ENCODE measurements around the gene INTS7. TPM values are rescaled to one million over a fixed set of nuclear protein-coding genes. Genes with fewer than 3 reads are reported as not detected.
"Not testable (repeated sequence)": the region's sequence is repeated elsewhere in the genome, so short reads cannot be mapped to it uniquely, and the experiment has no call there.

The INTS7 gene
- polyA plus RNA-seq, 3 donors = 6.1 to 10.7 (median 7.6) TPM

DNA sequence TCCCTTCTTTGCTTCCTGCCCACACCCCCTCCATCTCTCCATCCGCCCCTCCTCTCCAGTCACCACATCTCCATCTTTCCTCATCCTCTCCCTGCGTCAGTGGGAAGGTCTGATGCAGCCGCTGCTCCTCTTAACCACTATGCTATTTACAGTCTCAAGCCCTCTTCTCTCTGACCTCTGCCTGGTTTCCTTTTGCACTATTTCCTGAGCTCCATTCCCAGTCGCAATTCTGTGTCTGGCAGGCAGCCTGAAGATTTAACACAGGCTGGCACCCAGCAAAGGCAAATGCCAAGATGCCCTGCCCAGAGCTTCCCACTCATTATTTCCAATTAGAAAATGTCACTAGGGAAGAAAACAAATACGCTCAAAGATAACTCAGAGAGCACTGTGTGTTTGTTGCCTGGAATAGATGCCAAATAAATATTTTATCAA lies 115.2 kb downstream of the INTS7 start:
- Mint-ChIP-seq H3K4me1 (peaks cover 28% of the 10 kb centered on the region), H3K36me3 (no peaks in the 10 kb centered on the region), H3K4me3 (no peak overlapping the region), H3K9me3 (no peaks in the 10 kb centered on the region), H3K27me3 (ENCODE audit: low read depth in 3 of 3) (peaks cover 3 to 17% (median 4%) of the 10 kb centered on the region in 3 donors), H3K27ac (no peak overlapping the region)
- no peak for DNase-seq
- intact Hi-C loops (cut with micrococcal nuclease) = no loop called here
- Histone ChIP-seq H3K79me2 (ENCODE audit: insufficient read depth, low read length) (no peaks in the 10 kb centered on the region), H4K20me1 (ENCODE audit: insufficient read depth, low read length) (no peaks in the 10 kb centered on the region), H3K36me3 (replicated peaks in 1 of 2; ENCODE audit: control insufficient read depth in 1 of 2, insufficient read depth in 2 of 2, low read length in 2 of 2) (no peaks in the 10 kb centered on the region), H2AFZ (ENCODE audit: insufficient read depth, low read depth, low read length, poor library complexity, severe bottlenecking) (no peak overlapping the region), H3K4me3 (replicated peaks in 1 of 3; ENCODE audit: low read depth in 2 of 3, low read length in 3 of 3) (no peak overlapping the region), H3K4me2 (replicated peaks; ENCODE audit: extremely low read depth, low read length, poor library complexity, severe bottlenecking) (no peak overlapping the region), H3K4me1 (ENCODE audit: control insufficient read depth in 1 of 2, insufficient read depth in 2 of 2, low read length in 2 of 2) (peaks cover 9% of the 10 kb centered on the region in 2 donors), H3K27me3 (ENCODE audit: control insufficient read depth in 2 of 2, insufficient read depth in 2 of 2, low read length in 2 of 2) (no peaks in the 10 kb centered on the region), H3K27ac (ENCODE audit: low read depth in 1 of 2, low read length in 2 of 2) (no peak overlapping the region), H3K9ac (ENCODE audit: insufficient read depth, low read length, poor library complexity, severe bottlenecking) (no peak overlapping the region), H3K9me3 (replicated peaks in 1 of 2; ENCODE audit: control insufficient read depth in 1 of 2, insufficient read depth in 1 of 2, low read length in 2 of 2) (no peaks in the 10 kb centered on the region)
- no peak for TF ChIP-seq CTCF (IDR thresholded peaks at IDR 0.05)
- 48% methylated on average over 3 of the region's 5 CpGs for WGBS (ENCODE audit: insufficient coverage)

- no peak overlapping the region for H2AFZ ChIP-seq (ENCODE audit: insufficient read depth, low read depth, low read length, poor library complexity, severe bottlenecking)
- peak overlapping the region in 4 of 7 donors; percentile 54 to 87 (median 69) for H3K27ac Mint-ChIP-seq
- no peaks in the 10 kb centered on the region for H3K9me3 ChIP-seq (replicated peaks in 1 of 2; ENCODE audit: control insufficient read depth in 1 of 2, insufficient read depth in 1 of 2, low read length in 2 of 2)
- H3K4me1 ChIP-seq (ENCODE audit: control insufficient read depth in 1 of 2, insufficient read depth in 2 of 2, low read length in 2 of 2) = peaks cover 9% of the 10 kb centered on the region in 2 donors
- H3K27me3 Mint-ChIP-seq (ENCODE audit: low read depth in 3 of 3) = peaks cover 3 to 17% (median 4%) of the 10 kb centered on the region in 3 donors
- no peak overlapping the region for H3K9ac ChIP-seq (ENCODE audit: insufficient read depth, low read length, poor library complexity, severe bottlenecking)
- intact Hi-C loops (cut with micrococcal nuclease) = no loop called here
- no peaks in the 10 kb centered on the region for H4K20me1 ChIP-seq (ENCODE audit: insufficient read depth, low read length)
- H3K4me1 Mint-ChIP-seq = peaks cover 28% of the 10 kb centered on the region
- WGBS (ENCODE audit: insufficient coverage) = 100% methylated on average over 2 of the region's 5 CpGs
- H3K27ac ChIP-seq (ENCODE audit: low read depth in 1 of 2, low read length in 2 of 2) = no peak overlapping the region
- H3K4me3 Mint-ChIP-seq = no peak overlapping the region
- no peaks in the 10 kb centered on the region for H3K79me2 ChIP-seq (ENCODE audit: insufficient read depth, low read length)
- no peak overlapping the region for H3K4me3 ChIP-seq (replicated peaks in 1 of 3; ENCODE audit: low read depth in 2 of 3, low read length in 3 of 3)
- H3K27me3 ChIP-seq (ENCODE audit: control insufficient read depth in 2 of 2, insufficient read depth in 2 of 2, low read length in 2 of 2) = no peaks in the 10 kb centered on the region
- no peaks in the 10 kb centered on the region for H3K36me3 Mint-ChIP-seq
- no peak overlapping the region for H3K4me2 ChIP-seq (replicated peaks; ENCODE audit: extremely low read depth, low read length, poor library complexity, severe bottlenecking)
- DNase-seq = no peak
- TF ChIP-seq CTCF (IDR thresholded peaks at IDR 0.05) = peak; percentile 8
- no peaks in the 10 kb centered on the region for H3K9me3 Mint-ChIP-seq
- H3K36me3 ChIP-seq (replicated peaks in 1 of 2; ENCODE audit: control insufficient read depth in 1 of 2, insufficient read depth in 2 of 2, low read length in 2 of 2) = no peaks in the 10 kb centered on the region
These were observed 116.4 kb downstream of the INTS7 start for GRCh38 chr1:211918843-211919414.

- H3K4me3 Mint-ChIP-seq; H3K27me3 ChIP-seq (ENCODE audit: control insufficient read depth in 2 of 2, insufficient read depth in 2 of 2, low read length in 2 of 2); H3K79me2 ChIP-seq (ENCODE audit: insufficient read depth, low read length); H3K9me3 Mint-ChIP-seq; H3K27ac ChIP-seq (ENCODE audit: low read depth in 1 of 2, low read length in 2 of 2); H2AFZ ChIP-seq (ENCODE audit: insufficient read depth, low read depth, low read length, poor library complexity, severe bottlenecking); H3K9ac ChIP-seq (ENCODE audit: insufficient read depth, low read length, poor library complexity, severe bottlenecking); H3K36me3 ChIP-seq (replicated peaks in 1 of 2; ENCODE audit: control insufficient read depth in 1 of 2, insufficient read depth in 2 of 2, low read length in 2 of 2); H3K4me3 ChIP-seq (replicated peaks in 1 of 3; ENCODE audit: low read depth in 2 of 3, low read length in 3 of 3); H3K4me1 ChIP-seq (ENCODE audit: control insufficient read depth in 1 of 2, insufficient read depth in 2 of 2, low read length in 2 of 2); H4K20me1 ChIP-seq (ENCODE audit: insufficient read depth, low read length); intact Hi-C loops (cut with micrococcal nuclease); H3K9me3 ChIP-seq (replicated peaks in 1 of 2; ENCODE audit: control insufficient read depth in 1 of 2, insufficient read depth in 1 of 2, low read length in 2 of 2); H3K4me2 ChIP-seq (replicated peaks; ENCODE audit: extremely low read depth, low read length, poor library complexity, severe bottlenecking); H3K36me3 Mint-ChIP-seq; DNase-seq: not testable (repeated sequence)
- H3K4me1 Mint-ChIP-seq = peaks cover 30% of the 10 kb centered on the region
- H3K27me3 Mint-ChIP-seq (ENCODE audit: low read depth in 3 of 3) = peaks cover 1 to 15% (median 6%) of the 10 kb centered on the region in 3 donors
- peak overlapping the region in 2 of 7 donors; percentile 28 to 40 for H3K27ac Mint-ChIP-seq
- 71% methylated on average over 1 of the region's 3 CpGs for WGBS (ENCODE audit: insufficient coverage)
These were observed 118.9 kb downstream of the INTS7 start for GRCh38 chr1:211916458-211916857.

Measured in CD14-positive monocyte (primary cell).